Neural crest cell (in vitro differentiated cells): ENCODE results near the gene DUSP6. TPM values are rescaled to one million over a fixed set of nuclear protein-coding genes. Genes with fewer than 3 reads are reported as not detected.

Experiments
- DNase-seq: peaks from one replicate; pipeline ENCODE4 v3.0.0; 2021; ENCODE audit warnings: low read depth, mixed read lengths, low spot score
- H3K27ac Mint-ChIP-seq: one replicate; pipeline ENCODE4 v1.8.0; 2021; ENCODE audit warnings: mild to moderate bottlenecking, mixed read lengths; ENCODE audit not compliant: unreplicated experiment
- H3K27me3 Mint-ChIP-seq: 2 replicates; pipeline ENCODE4 v1.8.0; 2021; ENCODE audit warnings: low read depth, mild to moderate bottlenecking, mixed read lengths
- H3K36me3 Mint-ChIP-seq: 2 replicates; pipeline ENCODE4 v1.8.0; 2021; ENCODE audit warnings: low read depth, mild to moderate bottlenecking, mixed read lengths
- H3K4me1 Mint-ChIP-seq: 2 replicates; pipeline ENCODE4 v1.8.0; 2021; ENCODE audit warnings: mixed read lengths
- H3K4me3 Mint-ChIP-seq: one replicate; pipeline ENCODE4 v1.8.0; 2021; ENCODE audit warnings: mild to moderate bottlenecking, mixed read lengths
- H3K9me3 Mint-ChIP-seq: 2 replicates; pipeline ENCODE4 v1.8.0; 2021; ENCODE audit warnings: mixed read lengths
- total RNA-seq: library from RNA; stranded (reverse); gene quantifications from 2 replicates; pipeline ENCODE4 v1.2.1, GENCODE V29; 2021
- TF ChIP-seq, protein P1 (sequence below): fragments of 200-600 bp; sonication (generic); conservative IDR thresholded peaks from 2 replicates; pipeline ENCODE4 v1.5.0; 2021; ENCODE audit warnings: antibody characterized with exemption, mild to moderate bottlenecking

The DUSP6 gene
- total RNA-seq, 1 donor from 2014 or later, result 112 TPM

DNA sequence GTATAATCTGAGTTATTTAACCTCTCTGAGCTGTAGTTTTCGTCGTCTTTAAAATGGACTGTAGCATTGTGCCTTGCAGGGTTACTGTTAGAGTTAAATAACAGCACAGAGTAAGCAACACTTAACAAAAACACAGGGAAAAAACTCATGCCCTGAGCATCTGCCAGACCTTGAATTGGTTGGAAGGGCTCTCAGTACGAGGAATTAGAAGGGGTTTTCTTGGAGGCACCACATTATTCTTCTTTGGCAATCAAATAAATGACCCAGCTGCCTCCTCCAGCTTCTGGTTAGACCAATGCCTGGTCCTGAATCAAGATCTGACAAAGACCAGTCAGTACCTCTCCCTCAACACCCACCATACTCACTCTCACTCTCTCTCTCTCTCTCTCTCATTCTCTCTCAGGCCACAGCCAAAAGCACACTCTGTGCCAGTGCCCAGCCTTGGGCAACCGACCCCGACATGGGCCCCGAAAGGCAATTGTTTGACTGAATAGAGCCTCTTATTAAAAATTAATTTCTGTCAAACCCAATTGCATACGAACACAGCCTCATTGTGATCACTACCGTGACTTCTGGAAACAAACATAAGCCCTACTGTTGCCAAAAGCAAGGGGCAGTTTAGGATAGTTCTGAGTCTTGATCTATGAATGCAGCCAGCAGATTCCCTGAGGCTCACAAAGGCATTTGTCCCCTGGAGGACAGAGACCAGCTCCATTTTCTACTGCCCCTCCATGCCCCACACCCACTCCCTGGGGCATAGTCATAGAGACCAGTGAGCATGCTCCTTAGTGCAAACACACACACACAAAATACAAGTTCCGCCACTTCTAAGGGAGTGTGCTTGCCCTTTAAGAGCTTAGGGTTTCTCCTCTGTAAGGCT lies 23.9 kb downstream of the DUSP6 start:
- no peak for DNase-seq
- no peaks in the 10 kb centered on the region for H3K27me3 Mint-ChIP-seq
- H3K9me3 Mint-ChIP-seq, result peaks cover 9% of the 10 kb centered on the region
- H3K27ac Mint-ChIP-seq, result peak overlapping the region; percentile 99
- H3K36me3 Mint-ChIP-seq, result peaks cover 3% of the 10 kb centered on the region
- peak overlapping the region; percentile 77 for H3K4me3 Mint-ChIP-seq
- peaks cover 63% of the 10 kb centered on the region for H3K4me1 Mint-ChIP-seq
- TF ChIP-seq, protein P1, sequence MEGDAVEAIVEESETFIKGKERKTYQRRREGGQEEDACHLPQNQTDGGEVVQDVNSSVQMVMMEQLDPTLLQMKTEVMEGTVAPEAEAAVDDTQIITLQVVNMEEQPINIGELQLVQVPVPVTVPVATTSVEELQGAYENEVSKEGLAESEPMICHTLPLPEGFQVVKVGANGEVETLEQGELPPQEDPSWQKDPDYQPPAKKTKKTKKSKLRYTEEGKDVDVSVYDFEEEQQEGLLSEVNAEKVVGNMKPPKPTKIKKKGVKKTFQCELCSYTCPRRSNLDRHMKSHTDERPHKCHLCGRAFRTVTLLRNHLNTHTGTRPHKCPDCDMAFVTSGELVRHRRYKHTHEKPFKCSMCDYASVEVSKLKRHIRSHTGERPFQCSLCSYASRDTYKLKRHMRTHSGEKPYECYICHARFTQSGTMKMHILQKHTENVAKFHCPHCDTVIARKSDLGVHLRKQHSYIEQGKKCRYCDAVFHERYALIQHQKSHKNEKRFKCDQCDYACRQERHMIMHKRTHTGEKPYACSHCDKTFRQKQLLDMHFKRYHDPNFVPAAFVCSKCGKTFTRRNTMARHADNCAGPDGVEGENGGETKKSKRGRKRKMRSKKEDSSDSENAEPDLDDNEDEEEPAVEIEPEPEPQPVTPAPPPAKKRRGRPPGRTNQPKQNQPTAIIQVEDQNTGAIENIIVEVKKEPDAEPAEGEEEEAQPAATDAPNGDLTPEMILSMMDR, result no peak

DNA sequence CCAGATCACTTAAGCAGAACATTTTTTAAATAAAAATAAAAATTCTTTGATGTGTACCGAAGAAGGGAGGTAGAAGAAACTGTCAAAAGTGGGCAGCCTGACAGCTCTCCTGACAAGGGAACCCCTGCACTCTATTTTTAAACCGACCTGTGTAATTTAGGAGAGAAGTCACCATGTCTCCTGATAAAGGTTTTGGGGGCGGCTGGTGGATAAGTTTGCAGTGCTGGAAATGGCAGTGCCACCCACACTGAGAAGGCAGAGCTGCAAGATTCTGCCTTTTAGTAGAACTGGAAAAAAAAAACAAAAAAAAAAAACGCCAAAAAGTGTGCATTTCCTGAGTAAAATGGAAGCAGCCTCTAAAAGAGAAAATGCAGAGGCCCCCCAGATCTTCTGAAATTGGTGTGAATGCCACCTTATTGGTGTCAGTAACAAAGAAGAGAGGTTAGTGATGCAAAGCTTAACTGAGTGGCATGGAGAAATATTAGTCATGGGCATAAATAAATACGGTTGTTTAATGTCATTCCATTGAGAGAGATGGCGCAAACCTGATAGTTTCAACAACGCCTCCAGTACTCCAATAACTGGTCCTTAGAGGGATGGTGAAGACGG lies 24.7 kb downstream of the DUSP6 start:
- Mint-ChIP-seq H3K4me3 (peak overlapping the region; percentile 77), H3K9me3 (peaks cover 9% of the 10 kb centered on the region), H3K36me3 (peaks cover 3% of the 10 kb centered on the region), H3K27ac (peak overlapping the region; percentile 99), H3K27me3 (no peaks in the 10 kb centered on the region), H3K4me1 (peaks cover 64% of the 10 kb centered on the region)
- TF ChIP-seq, protein P1, result no peak
- no peak for DNase-seq

DNA sequence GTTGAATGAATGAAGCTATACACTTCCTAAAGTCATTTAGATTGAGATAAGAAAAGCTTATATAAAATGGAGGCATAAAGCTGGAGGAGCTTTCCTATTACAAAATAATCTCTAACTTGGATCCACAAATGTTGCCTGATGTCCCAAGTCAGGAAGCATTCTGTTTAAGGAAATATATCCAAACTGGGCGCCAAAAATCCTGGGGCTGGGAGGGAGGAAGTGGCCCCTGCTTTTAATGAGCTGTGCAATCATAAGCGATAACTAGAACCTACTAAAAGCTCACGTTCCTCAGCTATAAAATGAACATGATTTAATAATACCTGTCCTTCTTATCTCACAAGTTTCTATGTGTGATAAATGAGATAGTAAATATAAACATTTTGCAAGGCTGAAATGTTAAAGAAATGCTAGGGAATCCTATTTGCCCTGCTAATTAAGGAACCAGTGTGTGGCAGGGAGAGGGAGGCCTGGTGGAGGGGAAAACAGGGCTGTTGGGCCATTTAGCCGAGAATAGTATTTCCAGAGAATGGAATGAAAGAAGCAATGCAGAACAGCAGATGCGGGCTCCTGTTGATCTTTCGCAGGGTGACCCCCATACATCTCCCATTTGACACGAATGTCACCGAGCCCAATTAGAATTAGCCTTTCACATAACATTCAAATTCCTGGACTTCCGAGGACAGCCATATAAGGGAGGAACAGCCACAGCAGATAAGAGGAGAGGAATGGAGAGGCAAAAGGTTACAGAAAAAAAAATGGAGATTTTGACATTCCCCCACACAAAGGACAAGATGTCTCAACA lies 25.9 kb downstream of the DUSP6 start:
- Mint-ChIP-seq H3K27ac (peak overlapping the region; percentile 82), H3K4me3 (peak overlapping the region; percentile 78), H3K9me3 (peaks cover 9% of the 10 kb centered on the region), H3K4me1 (peaks cover 73% of the 10 kb centered on the region), H3K36me3 (peaks cover 3% of the 10 kb centered on the region), H3K27me3 (no peaks in the 10 kb centered on the region)
- TF ChIP-seq, protein P1, result no peak
- no peak for DNase-seq

DNA sequence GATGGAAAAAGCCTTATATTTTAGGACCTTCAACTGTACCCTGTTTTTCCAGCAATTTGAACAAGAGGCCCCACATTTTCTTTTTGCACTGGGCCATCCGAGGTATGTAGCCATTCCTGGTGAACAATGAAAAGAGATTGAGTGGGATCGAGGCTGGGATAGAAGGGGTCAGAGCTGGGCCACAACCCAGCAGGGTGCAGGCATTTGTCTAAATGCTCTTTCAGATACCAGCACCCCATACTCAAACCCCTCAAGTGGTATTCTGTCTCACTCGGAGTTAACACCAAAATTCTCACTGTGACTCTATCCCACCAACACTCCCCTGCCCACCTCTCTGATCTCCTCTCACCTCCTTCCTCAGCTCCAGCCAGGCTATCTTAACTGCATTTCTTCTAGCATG lies 26.8 kb downstream of the DUSP6 start:
- peaks cover 73% of the 10 kb centered on the region for H3K4me1 Mint-ChIP-seq
- H3K27me3 Mint-ChIP-seq, result no peaks in the 10 kb centered on the region
- TF ChIP-seq, protein P1, result no peak
- H3K9me3 Mint-ChIP-seq, result peaks cover 7% of the 10 kb centered on the region
- no peak overlapping the region for H3K4me3 Mint-ChIP-seq
- H3K27ac Mint-ChIP-seq, result peak overlapping the region; percentile 8
- DNase-seq, result no peak
- H3K36me3 Mint-ChIP-seq, result peaks cover under 1% of the 10 kb centered on the region

DNA sequence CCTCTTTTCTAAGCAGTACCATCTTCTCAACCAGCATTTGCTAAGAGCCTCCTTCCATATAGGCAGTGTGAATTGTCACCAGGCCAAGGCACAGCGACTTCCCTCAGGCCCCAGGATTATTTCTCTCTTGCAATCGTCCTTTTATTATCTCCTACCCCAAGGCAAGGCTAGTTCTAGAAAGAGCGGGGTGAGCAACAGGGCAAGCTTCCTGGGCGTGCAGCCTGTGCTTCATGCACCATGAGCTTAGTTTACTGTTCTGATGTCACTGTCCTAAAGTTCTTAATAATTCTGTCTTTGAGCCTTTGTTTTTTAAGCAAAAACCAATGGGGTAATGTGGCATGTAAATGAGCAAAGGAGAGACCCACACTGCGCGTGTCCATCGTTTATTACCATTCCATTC lies 27.9 kb downstream of the DUSP6 start:
- H3K4me3 Mint-ChIP-seq, result peak overlapping the region; percentile 52
- H3K9me3 Mint-ChIP-seq, result peaks cover 6% of the 10 kb centered on the region
- H3K27ac Mint-ChIP-seq, result peak overlapping the region; percentile 14
- no peak for DNase-seq
- TF ChIP-seq, protein P1, result no peak
- H3K4me1 Mint-ChIP-seq, result peaks cover 72% of the 10 kb centered on the region
- H3K36me3 Mint-ChIP-seq, result no peaks in the 10 kb centered on the region
- H3K27me3 Mint-ChIP-seq, result no peaks in the 10 kb centered on the region
